ENCODE measurements around the gene VENTX. TPM values are rescaled to one million over a fixed set of nuclear protein-coding genes. Genes with fewer than 3 reads are reported as not detected.

VENTX gene
- total and polyA plus RNA-seq, 2 of the 4 experiments (the other 2 are of a cell fraction): not detected

- TF ChIP-seq FOS (IDR thresholded peaks at IDR 0.05; ENCODE audit: low read depth, low read length): no peak
These were observed 1.0 kb upstream of the VENTX start (continued) for GRCh38 chr10:133236401-133237240.

GRCh38 chr10:133237241-133237587, 441 bp upstream of the VENTX start:
- H2AK5ac ChIP-seq (ENCODE audit: low read depth, low read length): no peak overlapping the region
- dilution Hi-C loops (cut with HindIII; ENCODE audit: low sequenced_read_pairs, unreplicated experiment) (no loop called here), intact Hi-C loops (cut with micrococcal nuclease) (no loop called here), in situ Hi-C loops (cut with MboI; ENCODE audit: low sequenced_read_pairs) (no loop called here)
- no peak overlapping the region for H3K4me2 ChIP-seq (ENCODE audit: low read depth, low read length)
- H3K36me3 ChIP-seq (ENCODE audit: control insufficient read depth, insufficient read depth, low read length): no peaks in the 10 kb centered on the region
- no peak overlapping the region for H2AFZ ChIP-seq (replicated peaks; ENCODE audit: low read length, poor library complexity)
- H3K4me1 ChIP-seq (ENCODE audit: control insufficient read depth, insufficient read depth, low read length): peaks cover 5% of the 10 kb centered on the region; the same call in 1 of the 2 replicates
- peaks cover 4% of the 10 kb centered on the region; the same call in 1 of the 2 replicates for H3K9me3 ChIP-seq (ENCODE audit: control insufficient read depth, insufficient read depth, low read length)
- no peak overlapping the region for H4K91ac ChIP-seq (ENCODE audit: insufficient read depth, low read depth, low read length)
- H3K79me1 ChIP-seq (ENCODE audit: low read depth in 1 of 2, low read length in 2 of 2): no peaks in the 10 kb centered on the region
- DNase-seq: no peak
- H3K4ac ChIP-seq (ENCODE audit: low read depth, low read length): no peak overlapping the region
- H2BK5ac ChIP-seq (ENCODE audit: low read depth, low read length, poor library complexity, severe bottlenecking): no peak overlapping the region
- no peak overlapping the region for H4K8ac ChIP-seq (ENCODE audit: low read depth in 2 of 2, low read length in 2 of 2)
- no peak overlapping the region for H3K56ac ChIP-seq (ENCODE audit: extremely low read depth, insufficient read depth, low read length)
- H4K20me1 ChIP-seq (ENCODE audit: insufficient read depth, low read length): no peaks in the 10 kb centered on the region
- no TSS peak for BruUV-seq (replicated peaks)
- H2BK20ac ChIP-seq (ENCODE audit: low read depth, low read length): no peak overlapping the region
- no peak overlapping the region for H3K23ac ChIP-seq (ENCODE audit: low read depth, low read length)
- H2AK9ac ChIP-seq (replicated peaks; ENCODE audit: low read depth, low read length, poor library complexity): no peak overlapping the region
- H3K4me3 ChIP-seq (ENCODE audit: insufficient read depth, low read depth, low read length): no peak overlapping the region
- no peak overlapping the region for H3K18ac ChIP-seq (ENCODE audit: low read depth, low read length)
- no peak overlapping the region for H3K9ac ChIP-seq (ENCODE audit: low read depth, low read length)
- ChIA-PET POLR2A (ENCODE audit: unreplicated experiment) (no interaction called here), CTCF (no interaction called here)
- no peak for TF ChIP-seq CHD1 (IDR thresholded peaks at IDR 0.05; ENCODE audit: low read depth, low read length)
- peak; percentile 29; the same call in 1 of the 2 replicates for ATAC-seq (ENCODE audit: low read depth)
- WGBS, 2 experiments (ENCODE audit: extremely low coverage in 2 of 2, insufficient read length in 1 of 2): 0% methylated on average over 8 of the region's 32 CpGs; no CpG with 5 or more reads in 1 of the 2 experiments
- H4K5ac ChIP-seq (ENCODE audit: low read depth, low read length): no peak overlapping the region
- H2BK120ac ChIP-seq (ENCODE audit: low read depth, low read length): no peak overlapping the region
- H2BK15ac ChIP-seq (ENCODE audit: low read depth, low read length): no peak overlapping the region
- peaks cover 80% of the 10 kb centered on the region for H3K27me3 ChIP-seq (ENCODE audit: control insufficient read depth, insufficient read depth, low read length)
- no peak overlapping the region for H3K27ac ChIP-seq (ENCODE audit: insufficient read depth, low read length)
- no peaks in the 10 kb centered on the region for H3K9me1 ChIP-seq (ENCODE audit: insufficient read depth, low read length)
- no peak overlapping the region for H3K14ac ChIP-seq (replicated peaks; ENCODE audit: low read depth, low read length)
